ELF-1 (cell line): ENCODE data around the gene ZNF438.

Experiments
- DNase-seq: peaks from one replicate; pipeline ENCODE4 v3.0.0-alpha.2; 2016; ENCODE audit warnings: low read depth, low spot score

Gene ZNF438

DNA sequence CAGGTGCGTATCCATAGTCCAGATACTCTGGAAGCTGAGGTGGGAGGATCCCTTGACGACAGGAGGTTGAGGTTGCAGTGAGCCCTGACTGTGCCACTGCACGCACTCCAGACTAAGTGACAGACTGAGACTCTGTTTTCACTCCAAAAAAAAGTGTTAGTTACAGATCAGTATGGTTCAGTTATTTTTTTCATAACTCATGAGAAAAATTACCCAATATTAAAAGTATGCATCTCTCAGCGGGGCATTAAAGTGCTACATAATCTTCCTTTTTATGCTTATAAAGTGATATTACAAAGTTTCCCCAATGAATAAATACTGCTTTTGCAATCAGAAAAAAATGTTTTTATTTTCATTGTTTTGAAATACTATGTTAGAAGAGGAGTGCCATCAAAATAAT is 147.9 kb downstream of the ZNF438 start:
- no peak for DNase-seq

DNA sequence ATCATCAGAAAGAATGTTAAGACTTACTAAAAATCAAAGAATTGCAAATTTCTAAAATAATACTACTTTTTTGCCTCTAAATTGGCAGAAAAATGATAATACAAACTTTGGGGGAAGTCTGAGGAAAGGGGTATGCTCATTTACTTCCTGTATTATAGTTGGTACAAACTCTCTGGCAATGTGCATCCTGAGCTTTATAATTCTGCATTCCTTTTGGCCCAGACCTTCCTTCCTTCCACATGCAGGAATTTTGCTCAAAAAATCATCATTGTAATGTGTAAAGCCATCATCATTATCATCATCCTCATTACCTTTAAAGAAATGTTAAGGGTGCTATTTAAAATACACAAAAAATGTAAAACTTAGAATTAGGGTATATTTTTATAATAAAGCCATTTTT is 148.5 kb downstream of the ZNF438 start:
- no peak for DNase-seq

DNA sequence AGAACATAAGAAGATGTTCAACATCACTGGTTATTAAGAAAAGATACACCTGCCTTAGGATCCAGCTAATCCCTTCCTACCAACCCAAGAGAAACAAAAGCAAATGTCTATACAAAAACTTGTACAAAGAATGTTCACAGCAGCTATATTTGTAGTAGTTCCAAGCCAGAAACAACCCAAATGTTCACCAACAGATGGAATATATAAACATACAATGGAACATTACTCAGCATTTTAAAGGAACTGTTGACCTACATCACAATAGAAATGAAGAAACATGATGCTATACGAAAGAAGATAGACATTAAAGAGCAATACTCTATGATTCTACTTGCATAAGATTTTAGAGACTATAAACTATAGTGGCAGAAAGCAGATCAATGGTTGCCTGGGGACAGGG is 149.4 kb downstream of the ZNF438 start:
- no peak for DNase-seq

DNA sequence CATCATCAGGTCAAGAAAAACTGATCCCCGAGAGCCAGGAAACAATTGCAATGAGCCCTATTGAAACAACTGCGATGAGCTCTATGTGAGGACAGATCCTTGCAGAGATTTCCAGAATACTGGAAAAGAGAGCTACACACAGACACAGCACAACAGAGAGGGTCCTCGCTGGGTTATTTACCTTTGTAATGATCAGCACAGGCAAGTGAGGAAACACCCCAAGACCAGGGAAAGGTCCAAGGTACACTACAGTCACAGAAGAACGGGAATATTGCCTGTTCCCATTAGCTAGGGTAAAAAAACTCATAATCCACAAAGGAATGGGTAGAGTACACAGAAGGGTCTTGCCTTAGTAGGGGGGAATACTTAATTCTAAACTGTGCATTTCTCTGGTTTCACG is 152.7 kb downstream of the ZNF438 start:
- DNase-seq: no peak

DNA sequence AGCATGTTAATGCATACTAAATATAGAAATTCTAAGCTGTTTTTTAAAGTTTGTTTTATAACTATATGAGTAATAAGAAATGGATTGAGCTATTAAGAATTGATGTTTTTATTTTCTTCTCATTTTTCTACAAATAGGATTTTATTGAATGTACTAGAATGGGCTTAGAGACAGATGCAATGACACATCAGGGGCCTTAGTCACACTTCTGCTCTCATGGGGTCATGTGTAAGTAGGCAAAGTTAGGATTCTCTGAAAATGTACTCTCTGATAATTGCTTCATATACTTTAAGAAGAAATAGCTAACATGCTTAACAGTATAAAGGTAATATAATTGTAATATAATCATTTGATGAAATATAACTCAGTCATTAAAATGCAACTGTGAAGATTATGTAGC is 154.6 kb downstream of the ZNF438 start:
- DNase-seq: no peak

DNA sequence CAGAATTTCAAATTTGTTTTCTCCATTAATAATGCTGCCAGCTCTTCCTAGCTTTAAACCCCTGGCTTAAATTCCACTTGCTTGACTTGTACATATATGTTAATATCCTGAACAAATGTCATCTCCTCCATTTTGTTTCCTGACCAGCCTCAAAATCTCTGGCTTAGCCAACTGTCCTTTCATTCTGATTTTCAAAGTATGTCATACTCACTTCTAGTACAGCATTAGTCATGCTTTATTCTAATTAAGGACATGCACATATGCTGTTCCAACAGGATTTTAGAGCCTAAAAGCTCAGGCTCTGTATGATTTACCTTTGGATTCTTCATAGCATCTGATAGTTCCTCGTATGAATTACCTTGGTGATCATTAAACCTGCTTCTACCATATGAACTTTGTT is 158.3 kb downstream of the ZNF438 start:
- DNase-seq: no peak

DNA sequence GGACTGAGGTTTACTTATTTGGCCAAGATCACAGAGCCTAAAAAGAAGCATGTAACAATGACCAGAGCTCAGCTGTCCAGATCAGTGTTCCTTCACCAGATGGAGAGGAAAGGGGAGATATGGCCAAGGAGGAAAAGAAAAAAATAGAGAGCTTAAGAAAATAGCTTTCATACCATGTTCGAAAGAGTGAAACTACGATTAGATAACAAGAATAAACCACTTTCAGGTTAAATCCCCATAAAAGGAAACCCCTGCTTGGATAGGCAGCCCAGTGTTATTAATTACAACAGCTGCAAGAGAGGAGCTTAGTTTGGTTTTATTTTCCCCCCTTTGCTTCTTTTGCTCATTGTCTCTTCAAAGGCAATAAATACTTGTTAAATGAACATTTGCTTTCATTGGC is 160.8 kb downstream of the ZNF438 start:
- DNase-seq: no peak

DNA sequence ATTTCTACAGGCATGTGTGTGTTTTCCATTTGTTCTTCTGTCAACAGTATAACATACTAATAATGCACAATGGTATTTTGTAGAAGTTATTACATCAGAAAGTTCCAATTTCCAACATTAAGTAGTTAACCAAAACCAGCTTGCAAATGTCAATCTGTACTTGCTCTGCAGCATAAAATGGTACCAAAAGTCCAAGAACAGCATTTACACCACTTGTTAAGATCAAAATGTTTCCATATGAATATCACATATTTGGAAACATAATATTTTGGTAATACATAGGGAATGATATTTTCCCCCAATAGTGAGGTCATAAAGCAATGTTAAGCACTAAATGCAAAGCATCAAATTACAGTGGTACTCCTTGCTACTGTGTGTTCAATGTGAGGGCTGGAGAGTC is 162.1 kb downstream of the ZNF438 start:
- DNase-seq: no peak

DNA sequence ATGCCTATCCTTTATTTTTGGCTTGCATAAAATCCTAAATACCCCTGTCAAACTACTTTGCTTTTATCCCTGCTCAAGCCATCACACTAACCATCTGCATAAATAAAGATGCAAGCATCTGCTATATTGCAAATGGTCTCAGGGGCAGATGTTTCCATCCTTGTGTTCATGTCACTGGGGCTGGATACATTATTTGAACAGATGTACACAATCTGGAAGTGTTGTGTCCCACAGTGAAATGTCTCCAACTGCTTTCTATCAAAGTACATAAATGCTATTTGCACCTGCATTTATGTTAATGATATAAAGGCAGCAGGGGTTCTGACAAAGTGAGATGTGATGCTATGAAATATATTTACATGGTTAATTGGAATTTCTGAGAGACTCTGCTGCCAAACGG is 163.1 kb downstream of the ZNF438 start:
- no peak for DNase-seq

DNA sequence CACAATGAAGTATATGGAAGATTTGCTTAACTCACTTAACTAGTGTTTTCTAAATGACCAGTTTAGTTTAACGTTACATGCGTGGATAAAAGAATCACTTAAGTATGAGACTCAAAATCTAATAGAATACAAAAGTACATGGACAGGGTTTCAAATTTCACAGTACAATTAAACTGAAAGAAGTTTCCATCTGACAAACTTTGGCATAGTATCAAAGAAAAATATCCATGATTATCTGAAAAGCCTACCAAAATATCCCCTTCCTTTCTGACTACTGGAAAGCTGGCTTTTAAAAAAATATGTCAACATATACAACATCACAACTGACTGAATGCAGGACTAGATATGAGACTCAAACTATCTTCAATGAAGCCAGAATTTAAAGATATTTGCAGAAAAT is 164.8 kb downstream of the ZNF438 start:
- no peak for DNase-seq

DNA sequence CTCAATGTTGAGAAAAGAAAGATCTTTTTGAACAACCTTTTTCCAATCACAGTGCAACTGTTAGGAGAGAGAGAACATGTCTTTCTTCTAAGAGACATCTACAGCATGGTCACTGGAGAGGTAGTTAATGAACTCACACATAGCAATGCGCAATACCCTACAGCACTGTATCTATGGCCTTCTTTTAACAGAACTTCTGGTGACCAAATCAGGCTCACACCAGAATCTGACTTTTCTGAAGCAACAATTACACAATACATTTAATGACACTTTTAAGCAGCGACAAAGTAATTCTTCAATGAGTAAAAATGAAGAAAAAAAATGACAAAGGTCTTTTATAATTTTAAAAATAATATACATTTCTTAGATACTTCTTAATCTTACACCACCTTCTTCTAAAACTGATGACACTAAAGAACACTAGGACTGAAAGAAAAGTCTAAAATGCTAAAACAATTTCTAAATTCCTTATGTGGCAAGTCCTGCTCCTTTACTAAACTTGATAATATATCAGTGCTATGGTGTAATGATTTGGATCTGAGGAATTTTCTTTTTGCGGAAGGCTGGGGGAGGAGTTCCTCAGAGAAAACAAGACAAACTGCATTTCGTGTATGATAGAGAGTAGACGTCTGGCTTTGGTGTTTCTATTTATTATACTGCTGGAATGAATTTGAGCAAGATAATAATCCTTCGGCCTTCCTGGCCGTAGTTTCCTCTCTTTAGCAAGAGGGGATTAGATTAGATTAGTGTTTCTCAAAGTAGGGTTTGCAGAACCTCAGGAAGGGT is 166.3 kb downstream of the ZNF438 start:
- no peak for DNase-seq

DNA sequence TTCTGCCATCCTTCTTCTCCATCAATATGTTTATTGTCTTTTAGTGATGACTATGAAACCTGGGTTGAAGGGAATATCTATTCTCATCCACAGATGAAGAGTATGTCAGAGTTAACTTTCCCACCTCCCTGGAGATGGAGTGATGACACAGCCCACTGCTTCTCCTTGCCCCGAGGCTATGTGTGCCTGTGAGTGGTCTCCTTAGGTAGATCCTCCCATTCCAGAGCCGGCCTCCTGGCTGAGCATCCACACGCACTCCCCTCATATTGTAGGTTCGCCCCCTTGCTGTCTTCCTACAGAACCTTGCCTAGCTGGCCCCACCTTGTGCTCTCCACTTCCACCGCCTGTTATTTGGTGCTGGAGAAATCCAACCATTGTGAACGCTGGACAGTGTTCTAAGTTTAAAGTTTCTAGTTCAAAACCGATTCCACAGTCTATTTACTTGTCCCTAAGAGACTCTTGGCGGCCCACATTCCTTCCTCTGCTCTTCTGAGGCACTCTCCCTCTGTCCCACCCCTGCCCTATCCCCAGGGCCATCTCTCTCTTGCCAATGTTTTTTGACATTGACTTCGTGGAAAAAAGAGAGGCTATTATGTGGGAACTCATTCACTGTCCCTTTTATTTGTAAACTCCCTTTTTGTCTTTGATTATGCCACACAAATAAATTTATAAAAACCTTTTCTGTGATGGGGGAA is 168.0 kb downstream of the ZNF438 start:
- DNase-seq: no peak

DNA sequence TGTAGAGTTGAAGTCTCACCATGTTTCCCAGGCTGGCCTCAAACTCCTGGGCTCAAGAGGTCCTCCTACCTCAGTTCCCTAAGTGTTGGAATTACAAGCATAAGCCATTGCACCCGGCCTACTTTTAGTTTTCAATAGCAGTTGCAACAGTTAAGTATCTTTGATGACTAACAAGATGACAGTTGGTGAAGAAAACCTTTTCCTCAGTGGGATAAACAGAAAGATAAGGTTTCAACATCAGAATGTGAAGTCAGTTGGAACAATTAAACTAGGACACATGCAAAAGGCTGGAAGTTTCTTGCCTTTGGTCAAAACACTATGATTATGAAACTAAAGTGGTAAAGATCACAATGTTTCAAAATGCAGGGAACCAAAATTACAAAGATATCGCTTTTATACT is 169.2 kb downstream of the ZNF438 start:
- no peak for DNase-seq

DNA sequence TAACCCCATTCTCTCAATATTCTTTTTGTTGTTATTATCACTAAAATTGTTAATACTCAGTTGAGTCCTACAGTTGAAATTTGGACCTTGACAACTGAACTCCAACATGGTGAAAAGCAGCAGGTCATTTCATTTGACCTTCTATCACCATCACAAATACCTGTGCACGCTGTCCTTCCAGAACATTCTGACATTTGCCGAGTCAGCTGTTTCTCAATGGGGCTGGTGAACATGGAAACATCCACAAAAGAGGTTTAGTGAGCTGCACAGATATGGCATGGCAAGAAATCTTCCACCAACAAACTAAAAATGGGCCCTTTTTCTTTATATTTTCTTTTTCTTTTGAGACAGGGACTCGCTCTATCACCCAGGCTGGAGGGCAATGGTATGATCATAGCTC is 169.7 kb downstream of the ZNF438 start:
- DNase-seq: no peak

DNA sequence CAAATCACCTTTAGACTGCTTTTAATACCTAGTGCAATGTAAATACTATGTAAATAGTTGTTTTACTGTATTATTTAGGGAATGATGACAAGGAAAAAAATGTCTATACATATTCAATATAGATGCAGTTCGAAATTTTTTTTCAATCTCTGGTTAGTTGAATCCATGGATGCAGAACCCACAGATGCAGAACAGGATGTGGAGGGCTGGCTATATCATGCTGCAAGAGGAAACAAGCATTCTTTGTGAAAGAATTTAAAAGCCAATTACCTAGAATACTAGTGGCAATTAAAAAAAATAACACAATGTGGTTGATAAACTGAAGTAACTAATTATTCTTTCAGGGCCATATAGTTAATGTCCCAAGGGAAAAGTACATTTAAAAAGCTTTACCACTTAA is 170.4 kb downstream of the ZNF438 start:
- no peak for DNase-seq

DNA sequence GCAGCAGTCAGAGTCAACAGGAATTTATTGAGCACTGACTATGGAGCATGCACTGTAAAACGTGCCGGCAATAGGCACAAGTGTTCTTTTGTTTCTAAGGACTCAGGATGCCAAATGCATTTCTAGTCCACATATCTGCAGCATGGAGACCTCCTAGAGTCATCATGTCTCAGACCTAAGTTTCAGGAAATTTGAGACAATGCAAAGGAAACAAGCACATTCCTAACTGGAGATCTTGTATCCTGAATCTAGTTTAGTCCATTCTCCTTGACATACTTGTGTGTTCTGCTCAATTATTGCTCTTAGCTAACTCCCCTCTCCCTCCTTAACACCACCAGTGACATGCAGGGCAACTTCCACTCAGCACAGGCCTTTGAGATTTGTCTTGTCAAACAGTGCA is 173.2 kb downstream of the ZNF438 start:
- no peak for DNase-seq

DNA sequence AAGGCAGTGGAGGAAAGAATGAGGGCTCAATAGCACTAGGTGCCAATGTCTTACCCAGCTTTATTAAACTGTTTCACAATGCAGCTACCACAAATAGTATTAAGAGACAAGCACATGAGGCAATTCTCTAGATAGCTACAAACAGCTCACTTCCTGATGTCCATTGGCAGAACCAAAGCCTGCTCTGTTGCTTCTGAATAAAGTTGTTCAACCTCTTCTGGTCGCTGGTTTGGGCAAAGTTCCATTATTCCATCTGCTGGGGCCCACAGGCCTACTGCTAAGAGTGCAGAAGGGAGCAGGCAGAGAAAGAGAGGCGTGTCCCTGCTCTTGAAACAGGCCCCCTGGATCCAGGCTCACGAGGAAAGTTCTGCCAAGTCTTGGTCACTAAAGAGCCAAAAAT is 173.9 kb downstream of the ZNF438 start:
- no peak for DNase-seq

DNA sequence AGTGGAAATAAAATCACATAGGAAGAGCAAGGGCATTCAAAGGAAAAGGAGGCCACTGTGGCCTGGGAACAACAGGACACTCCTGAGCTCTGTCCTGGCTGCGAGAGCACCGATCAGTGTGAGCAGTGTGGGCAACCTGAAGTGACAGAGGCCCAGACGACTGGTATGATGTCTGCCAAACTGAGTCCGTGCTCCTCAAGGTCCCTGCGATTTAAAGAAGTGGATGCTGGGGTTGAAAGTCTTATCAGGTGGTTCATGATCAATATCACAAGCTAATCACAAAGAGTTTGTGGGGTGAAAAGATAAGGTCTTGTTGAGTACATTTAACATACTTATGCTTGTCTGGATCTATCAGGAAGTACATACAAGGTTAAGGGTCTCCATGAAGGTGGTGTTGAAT is 176.5 kb downstream of the ZNF438 start:
- no peak for DNase-seq

DNA sequence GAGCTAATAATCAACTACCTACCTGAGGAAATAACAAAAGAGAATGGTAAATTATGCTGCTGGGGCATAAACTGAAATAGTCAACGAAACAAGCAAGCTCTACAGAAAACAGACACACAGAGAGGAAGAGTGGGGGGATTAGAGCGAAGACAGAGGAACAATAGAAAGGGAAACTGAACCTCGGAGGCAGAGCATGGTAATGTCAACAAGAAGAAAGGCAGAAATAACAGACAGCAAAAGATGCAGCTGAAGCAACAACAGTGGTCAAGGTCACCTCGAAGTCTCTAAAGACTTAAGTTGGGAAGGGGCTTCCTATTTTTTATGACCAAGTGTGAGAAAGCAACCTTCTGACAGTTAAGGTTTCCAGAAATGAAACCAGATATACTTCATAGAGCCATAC is 177.0 kb downstream of the ZNF438 start:
- no peak for DNase-seq

DNA sequence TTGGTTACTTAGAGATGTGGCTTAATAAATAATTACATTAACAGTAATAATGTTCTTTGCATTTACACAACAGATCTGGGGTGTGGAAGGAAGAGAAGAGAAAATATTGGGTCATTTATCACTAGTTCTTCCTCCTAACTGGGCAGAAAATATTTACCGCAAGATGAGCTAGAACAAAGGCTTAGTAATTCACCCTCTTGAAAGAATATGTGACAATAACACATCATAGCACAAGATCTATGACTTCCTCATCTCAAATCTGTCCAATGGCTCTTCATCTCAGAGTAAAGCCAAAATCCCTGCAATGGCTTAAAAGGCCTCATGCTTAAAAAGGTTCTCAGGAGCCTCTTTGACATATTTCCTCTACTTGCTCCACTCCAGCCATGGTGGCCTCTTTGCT is 178.6 kb downstream of the ZNF438 start:
- no peak for DNase-seq

DNA sequence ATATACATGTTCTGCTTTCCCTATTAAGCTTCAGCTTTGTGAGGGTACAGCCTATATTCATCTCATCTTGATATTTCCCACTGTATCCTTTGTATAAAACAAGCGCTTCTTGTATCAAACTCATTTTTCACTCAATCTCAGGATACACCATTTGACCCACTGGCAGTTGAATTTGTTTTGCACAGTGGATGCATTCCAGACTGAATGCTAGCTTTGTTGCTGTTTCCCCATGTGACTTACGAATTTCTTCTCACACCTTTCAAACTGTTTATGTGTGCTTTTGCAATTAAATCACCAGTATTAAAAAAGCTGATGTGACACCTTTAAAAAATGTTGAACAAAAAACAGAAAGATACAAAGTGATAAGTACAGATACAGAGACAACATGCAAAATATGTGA is 180.9 kb downstream of the ZNF438 start:
- no peak for DNase-seq

DNA sequence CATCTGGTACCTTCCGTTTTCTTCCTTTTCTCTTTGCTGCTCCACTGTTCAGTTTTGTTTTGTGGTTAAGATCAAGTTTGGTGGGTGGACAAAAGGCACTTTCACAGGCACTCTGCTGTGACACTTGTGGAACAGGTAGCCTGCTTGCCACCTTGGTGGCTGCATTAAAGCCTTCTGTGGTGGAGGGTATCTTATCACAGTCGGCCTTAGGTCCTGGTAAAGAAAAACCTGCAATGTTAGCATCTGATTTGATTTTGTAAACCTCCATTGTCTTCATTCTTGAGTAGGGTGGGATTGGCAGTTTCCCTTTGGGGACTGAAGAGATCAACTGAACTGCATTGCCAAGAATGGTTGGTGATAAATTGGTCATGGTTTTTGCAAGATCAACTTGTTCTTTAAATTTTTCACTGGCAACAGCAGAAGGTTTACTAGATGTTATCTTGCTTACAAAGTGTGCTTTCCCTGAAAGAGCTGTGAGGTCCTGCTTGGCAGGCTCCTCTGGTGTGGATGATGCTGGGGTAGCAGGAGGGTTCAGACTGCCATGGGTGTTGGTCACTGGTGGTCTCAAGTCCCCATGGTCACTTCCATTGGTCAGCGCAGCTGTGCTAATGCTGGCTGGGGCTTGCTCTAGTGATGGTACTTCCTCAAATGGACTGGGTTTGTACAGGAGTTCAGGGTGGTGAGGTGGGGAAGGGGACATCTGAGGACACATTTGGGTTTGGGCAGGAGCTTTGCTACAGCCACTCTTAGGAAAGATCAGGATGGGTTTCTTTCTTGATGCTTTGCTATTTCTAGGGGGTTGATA is 182.2 kb downstream of the ZNF438 start:
- no peak for DNase-seq
